ENCODE data around the gene GDPD4.
"Not testable (repeated sequence)": the region's sequence is repeated elsewhere in the genome, so short reads cannot be mapped to it uniquely, and the experiment has no call there.

The GDPD4 gene

GRCh38 chr11:77301510-77301909 lies at the start of gene GDPD4:
TSS of gene GDPD4 (minus strand) at chr11:77301686. CDS start at chr11:77285137, 16,549 bp downstream.
- DNase-seq = no peak

- no peak for DNase-seq
Observed at GRCh38 chr11:77347948-77348347, 46.5 kb upstream of the GDPD4 start.

- no peak for DNase-seq
Observed at GRCh38 chr11:77346906-77347603, 45.6 kb upstream of the GDPD4 start.

- DNase-seq = no peak
Observed at GRCh38 chr11:77345621-77346020, 44.1 kb upstream of the GDPD4 start.

GRCh38 chr11:77340501-77340900 lies 39.0 kb upstream of the GDPD4 start:
- no peak for DNase-seq

- no peak for DNase-seq
Observed at GRCh38 chr11:77332259-77332658, 30.8 kb upstream of the GDPD4 start.

- no peak for DNase-seq
Observed at GRCh38 chr11:77325159-77325558, 23.7 kb upstream of the GDPD4 start.

GRCh38 chr11:77324508-77324907 lies 23.0 kb upstream of the GDPD4 start:
- no peak for DNase-seq

- DNase-seq = no peak
Observed at GRCh38 chr11:77322926-77323590, 21.6 kb upstream of the GDPD4 start.

GRCh38 chr11:77322506-77322905 lies 21.0 kb upstream of the GDPD4 start:
- no peak for DNase-seq

- DNase-seq = no peak
Observed at GRCh38 chr11:77320351-77320750, 18.9 kb upstream of the GDPD4 start.

- DNase-seq = no peak
Observed at GRCh38 chr11:77318600-77318999, 17.1 kb upstream of the GDPD4 start.

- DNase-seq = no peak
Observed at GRCh38 chr11:77316733-77317342, 15.4 kb upstream of the GDPD4 start.

- no peak for DNase-seq
Observed at GRCh38 chr11:77312107-77312506, 10.6 kb upstream of the GDPD4 start.

- no peak for DNase-seq
Observed at GRCh38 chr11:77311701-77312100, 10.2 kb upstream of the GDPD4 start.

GRCh38 chr11:77310721-77311120 lies 9.2 kb upstream of the GDPD4 start:
- DNase-seq = no peak

- DNase-seq = no peak
Observed at GRCh38 chr11:77309401-77310085, 8.1 kb upstream of the GDPD4 start.

- DNase-seq = no peak
Observed at GRCh38 chr11:77308838-77309237, 7.4 kb upstream of the GDPD4 start.

GRCh38 chr11:77303328-77303727 lies 1.8 kb upstream of the GDPD4 start:
- no peak for DNase-seq

- DNase-seq = no peak
Observed at GRCh38 chr11:77302752-77303151, 1.3 kb upstream of the GDPD4 start.

GRCh38 chr11:77300695-77301094 lies 791 bp downstream of the GDPD4 start:
- DNase-seq = no peak

GRCh38 chr11:77300028-77300427 lies 1.5 kb downstream of the GDPD4 start:
- not testable (repeated sequence) for DNase-seq

GRCh38 chr11:77299528-77299993 lies 1.9 kb downstream of the GDPD4 start:
- DNase-seq = no peak

- DNase-seq = no peak
Observed at GRCh38 chr11:77294040-77294439, 7.4 kb downstream of the GDPD4 start.

All from NCI-H1436 (cell line).